Panc1 (cell line): Measurements from ENCODE around the gene KRTDAP. TPM values are rescaled to one million over a fixed set of nuclear protein-coding genes. Genes with fewer than 3 reads are reported as not detected.
A peak's percentile ranks its signal among the peaks of the same experiment; 100 is the strongest.

Source experiments
- ATAC-seq: fragments of 200-7000 bp; cut with Tn5 transposase; 2 replicates; pipeline ENCODE4 v1.9.1; 2020; ENCODE audit warnings: mild to moderate bottlenecking, moderate library complexity
- BruUV-seq: library from RNA; stranded (reverse); fragments of 400-500 nt; replicated peaks from 2 replicates; lab custom pipeline; 2021; lab: Mats Ljungman, UMichigan
- CTCF ChIA-PET: fragments of 300-600 bp; sonication (Branson Sonifier 250); formaldehyde crosslinking; loops from one replicate; lab custom pipeline; 2022; ENCODE audit warnings: antibody characterized with exemption; lab: Charles Lee
- POLR2A ChIA-PET: fragments of 300-600 bp; sonication (Branson Sonifier 250); formaldehyde crosslinking; loops from one replicate; lab custom pipeline; 2022; ENCODE audit warnings: antibody characterized with exemption; lab: Charles Lee
- DNase-seq: peaks from one replicate; pipeline ENCODE4 v3.0.0-alpha.2; 2010; ENCODE audit warnings: low read depth, low spot score
- H3K27ac ChIP-seq: 2 replicates; pipeline ENCODE4 v1.5.1; 2011; ENCODE audit warnings: mild to moderate bottlenecking, low read length, inconsistent platforms
- H3K27me3 ChIP-seq: fragments of 200-500 bp; sonication (Bioruptor generic); 2 replicates; pipeline ENCODE4 v1.6.0; 2014; ENCODE audit warnings: low read length, inconsistent platforms; ENCODE audit not compliant: control insufficient read depth, insufficient read depth
- H3K36me3 ChIP-seq: fragments of 200-500 bp; sonication (Bioruptor generic); 2 replicates; pipeline ENCODE4 v1.5.1; 2014; ENCODE audit warnings: inconsistent platforms, mild to moderate bottlenecking, low read length, moderate library complexity; ENCODE audit not compliant: control insufficient read depth, insufficient read depth
- H3K4me1 ChIP-seq: 2 replicates; pipeline ENCODE4 v1.5.1; 2011; ENCODE audit warnings: inconsistent platforms, mild to moderate bottlenecking, low read length, moderate library complexity; ENCODE audit not compliant: control insufficient read depth, insufficient read depth
- H3K4me3 ChIP-seq, 2 experiments: 2 replicates each; pipeline ENCODE4 v1.5.1; 2011 to 2012; ENCODE audit warnings: low read depth in 2 of 2, low read length in 2 of 2, mild to moderate bottlenecking in 2 of 2, inconsistent platforms in 1 of 2, moderate library complexity in 1 of 2
- H3K9me3 ChIP-seq: fragments of 200-500 bp; sonication (Bioruptor generic); 2 replicates; pipeline ENCODE4 v1.5.1; 2014; ENCODE audit warnings: low read depth, mild to moderate bottlenecking, inconsistent platforms, low read length, moderate library complexity; ENCODE audit not compliant: control insufficient read depth, insufficient read depth
- CTCF ChIP-seq: fragments of 450-650 bp; IDR thresholded peaks from 2 replicates; pipeline ENCODE4 v1.5.1; 2017; ENCODE audit warnings: mild to moderate bottlenecking
- POLR2AphosphoS5 ChIP-seq: IDR thresholded peaks from 2 replicates; pipeline ENCODE4 v1.6.1; 2012; ENCODE audit warnings: mild to moderate bottlenecking, low read depth, low read length, moderate library complexity
- REST ChIP-seq, 2 experiments: IDR thresholded peaks; 2 replicates each; pipeline ENCODE4 v1.6.1; 2011 to 2012; ENCODE audit warnings: low read depth in 2 of 2, control low read depth in 1 of 2, low read length in 1 of 2, mild to moderate bottlenecking in 1 of 2, moderate library complexity in 1 of 2; ENCODE audit not compliant: insufficient read depth in 1 of 2
- SIN3A ChIP-seq: IDR thresholded peaks from 2 replicates; pipeline ENCODE4 v1.6.1; 2012; ENCODE audit warnings: low read depth, mild to moderate bottlenecking, low read length, moderate library complexity, borderline replicate concordance; ENCODE audit not compliant: insufficient read depth
- TCF7L2 ChIP-seq: IDR thresholded peaks from 2 replicates; pipeline ENCODE4 v1.6.1; 2011; ENCODE audit warnings: mild to moderate bottlenecking, low read depth, low read length, inconsistent platforms
- in situ Hi-C: cut with HindIII; loops from 2 replicates; pipeline ENCODE4 v1.10.0; 2016; ENCODE audit warnings: low sequenced_read_pairs, low pct_unique_long_range_greater_than_20kb
- intact Hi-C: fragments of 100-400 bp; cut with micrococcal nuclease; formaldehyde crosslinking; loops from one replicate; pipeline ENCODE4 v1.10.0; 2022; ENCODE audit not compliant: unreplicated experiment
- total RNA-seq: library from RNA; stranded (reverse); gene quantifications from one replicate; pipeline ENCODE4 v1.2.1, GENCODE V29; 2021; ENCODE audit not compliant: unreplicated experiment

KRTDAP gene
- total RNA-seq, 1 experiment from 2014 or later = not detected

GRCh38 chr19:35518313-35518712 is 28.0 kb upstream of the KRTDAP start:
- BruUV-seq = no TSS peak
- Histone ChIP-seq H3K36me3 (no peaks in the 10 kb centered on the region), H3K4me1 (peaks cover 5% of the 10 kb centered on the region; the same call in 1 of the 2 replicates), H3K4me3 (no peak overlapping the region), H3K27me3 (no peaks in the 10 kb centered on the region), H3K27ac (no peak overlapping the region), H3K9me3 (no peaks in the 10 kb centered on the region)
- intact Hi-C loops (no loop called here), in situ Hi-C loops (no loop called here)
- TF ChIP-seq CTCF (no peak), SIN3A (no peak), REST (IDR thresholded peaks at IDR 0.05; ENCODE audit: insufficient read depth in 1 of 2, low read depth in 2 of 2, low read length in 1 of 2) (no peak), TCF7L2 (no peak), POLR2AphosphoS5 (no peak)
- CTCF ChIA-PET = no interaction called here
- POLR2A ChIA-PET = interaction anchor here (0.7 kb wide), 1 partner anchor 1016 kb away, joined by 6 read pairs; no protein-coding TSS in a partner anchor
- DNase-seq (peak; percentile 88), ATAC-seq (peak; percentile 57)

- intact Hi-C loops = no loop called here
- CTCF ChIA-PET = interaction anchor here (0.6 kb wide), 1 partner anchor 380 kb away, joined by 6 read pairs; no protein-coding TSS in a partner anchor
These were observed 27.1 kb upstream of the KRTDAP start for GRCh38 chr19:35517342-35517741.

More at GRCh38 chr19:35517342-35517741, 27.1 kb upstream of the KRTDAP start:
- BruUV-seq = no TSS peak
- H3K4me3 ChIP-seq = no peak overlapping the region
- H3K27me3 ChIP-seq = no peaks in the 10 kb centered on the region
- H3K9me3 ChIP-seq = no peaks in the 10 kb centered on the region
- no peak overlapping the region for H3K27ac ChIP-seq
- peaks cover 5% of the 10 kb centered on the region; the same call in 1 of the 2 replicates for H3K4me1 ChIP-seq
- no peak for ATAC-seq
- TF ChIP-seq TCF7L2 = no peak
- TF ChIP-seq SIN3A = no peak
- TF ChIP-seq REST (IDR thresholded peaks at IDR 0.05; ENCODE audit: insufficient read depth in 1 of 2, low read depth in 2 of 2, low read length in 1 of 2) = no peak
- TF ChIP-seq CTCF = no peak
- no peak for TF ChIP-seq POLR2AphosphoS5
- in situ Hi-C loops = no loop called here
- no peaks in the 10 kb centered on the region for H3K36me3 ChIP-seq
- DNase-seq = no peak
- POLR2A ChIA-PET = no interaction called here
